GM10266 (cell line): ENCODE results near the gene ARMC2.
"Not testable (repeated sequence)": the region's sequence is repeated elsewhere in the genome, so short reads cannot be mapped to it uniquely, and the experiment has no call there.

Experiments used
- DNase-seq: peaks from one replicate; pipeline ENCODE4 v3.0.0; 2012; ENCODE audit errors: extremely low spot score
- CTCF ChIP-seq: IDR thresholded peaks from 2 replicates; pipeline ENCODE4 v1.5.1; 2012; ENCODE audit warnings: mild to moderate bottlenecking, low read depth; ENCODE audit not compliant: control insufficient read depth, insufficient read depth; ENCODE audit errors: missing control alignments

ARMC2 gene

GRCh38 chr6:108850669-108851465 is 2.6 kb downstream of the ARMC2 start:
- no peak for TF ChIP-seq CTCF
- no peak for DNase-seq

GRCh38 chr6:108851756-108852155 is 3.5 kb downstream of the ARMC2 start:
- DNase-seq, result no peak
- no peak for TF ChIP-seq CTCF

- TF ChIP-seq CTCF, result no peak
- DNase-seq, result no peak
Observed at GRCh38 chr6:108853077-108853476, 4.9 kb downstream of the ARMC2 start.

- no peak for TF ChIP-seq CTCF
- DNase-seq, result no peak
Observed at GRCh38 chr6:108862479-108863191, 14.4 kb downstream of the ARMC2 start.

- DNase-seq, result not testable (repeated sequence)
Observed at GRCh38 chr6:108865751-108866286, 17.6 kb downstream of the ARMC2 start.

GRCh38 chr6:108866798-108867197 is 18.6 kb downstream of the ARMC2 start:
- TF ChIP-seq CTCF, result no peak
- no peak for DNase-seq

- TF ChIP-seq CTCF, result no peak
Observed at GRCh38 chr6:108868647-108869046, 20.4 kb downstream of the ARMC2 start.

More at GRCh38 chr6:108868647-108869046, 20.4 kb downstream of the ARMC2 start:
- DNase-seq, result no peak
